GM20000 (cell line): ENCODE measurements around the gene ELAVL1.

ENCODE experiments used
- DNase-seq: peaks from one replicate; pipeline ENCODE4 v3.0.0; 2012; ENCODE audit warnings: low spot score
- TF ChIP-seq, protein P1 (sequence below): IDR thresholded peaks from 2 replicates; pipeline ENCODE4 v1.5.1; 2012; ENCODE audit warnings: mild to moderate bottlenecking, control low read depth; ENCODE audit errors: extremely low read depth, missing control alignments

The ELAVL1 gene

DNA sequence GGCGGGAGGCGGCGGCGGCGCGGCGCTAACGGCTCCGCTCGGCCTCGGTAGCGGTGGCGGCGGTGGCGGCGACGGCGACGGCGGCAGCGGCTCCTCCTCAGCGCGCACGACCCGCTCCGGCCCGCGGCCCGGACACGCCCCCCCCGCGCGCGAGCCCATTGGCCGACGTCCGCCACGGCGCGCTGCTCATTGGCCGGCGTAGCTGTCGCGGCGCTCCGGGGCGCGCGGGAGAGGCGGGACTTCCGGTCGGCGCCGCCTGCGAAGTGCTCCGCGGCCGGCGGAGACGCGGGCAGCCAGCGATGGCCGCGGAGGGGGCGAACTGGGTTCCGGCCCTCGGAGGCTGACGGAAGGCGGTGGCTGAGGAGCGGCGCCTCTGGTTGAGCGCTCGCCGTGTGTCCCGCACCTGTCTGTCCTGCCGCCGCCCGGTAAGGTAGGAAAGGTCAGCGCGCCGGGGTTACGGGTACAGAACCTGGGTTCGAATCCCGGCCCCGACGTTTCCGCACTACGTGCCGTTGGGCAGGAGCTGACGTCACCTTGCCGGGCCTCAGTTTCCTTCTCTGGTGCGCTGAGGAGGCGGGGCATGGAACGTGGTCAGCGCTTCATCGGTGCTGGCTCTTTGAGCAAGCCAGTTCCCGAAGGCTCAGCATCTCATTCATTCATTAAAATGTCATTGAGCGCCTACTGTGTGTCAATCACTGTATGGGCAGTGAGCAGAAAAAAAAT, at the start of gene ELAVL1:
ELAVL1 (minus strand) TSS at position 108 of the 723 bp plus-strand sequence. CDS start 13,826 bp downstream, outside the sequence.
- DNase-seq = peak; percentile 99

DNA sequence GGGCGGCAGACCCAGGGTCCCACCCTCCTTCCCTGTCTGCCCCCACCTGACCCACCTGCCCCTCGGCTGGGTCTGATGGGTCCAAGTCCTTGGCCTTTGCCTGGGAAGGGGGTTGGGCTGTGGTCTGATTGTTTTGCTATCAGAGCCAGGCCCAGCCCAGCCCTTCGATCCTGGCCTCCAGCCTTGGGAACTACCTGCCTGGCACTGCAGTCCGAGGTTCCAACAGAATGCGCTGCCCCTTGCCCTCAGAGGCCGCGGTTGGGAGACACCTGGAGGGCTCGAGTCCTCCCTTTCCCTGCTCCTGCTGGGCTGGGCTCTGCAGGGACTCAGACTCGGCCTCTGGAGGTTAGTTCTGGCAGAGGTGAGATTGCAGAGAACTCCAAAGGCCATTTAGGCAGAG, 48.7 kb upstream of the ELAVL1 start:
- TF ChIP-seq, protein P1, sequence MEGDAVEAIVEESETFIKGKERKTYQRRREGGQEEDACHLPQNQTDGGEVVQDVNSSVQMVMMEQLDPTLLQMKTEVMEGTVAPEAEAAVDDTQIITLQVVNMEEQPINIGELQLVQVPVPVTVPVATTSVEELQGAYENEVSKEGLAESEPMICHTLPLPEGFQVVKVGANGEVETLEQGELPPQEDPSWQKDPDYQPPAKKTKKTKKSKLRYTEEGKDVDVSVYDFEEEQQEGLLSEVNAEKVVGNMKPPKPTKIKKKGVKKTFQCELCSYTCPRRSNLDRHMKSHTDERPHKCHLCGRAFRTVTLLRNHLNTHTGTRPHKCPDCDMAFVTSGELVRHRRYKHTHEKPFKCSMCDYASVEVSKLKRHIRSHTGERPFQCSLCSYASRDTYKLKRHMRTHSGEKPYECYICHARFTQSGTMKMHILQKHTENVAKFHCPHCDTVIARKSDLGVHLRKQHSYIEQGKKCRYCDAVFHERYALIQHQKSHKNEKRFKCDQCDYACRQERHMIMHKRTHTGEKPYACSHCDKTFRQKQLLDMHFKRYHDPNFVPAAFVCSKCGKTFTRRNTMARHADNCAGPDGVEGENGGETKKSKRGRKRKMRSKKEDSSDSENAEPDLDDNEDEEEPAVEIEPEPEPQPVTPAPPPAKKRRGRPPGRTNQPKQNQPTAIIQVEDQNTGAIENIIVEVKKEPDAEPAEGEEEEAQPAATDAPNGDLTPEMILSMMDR = no peak
- DNase-seq = no peak

More for the DNA sequence above, at the start of gene ELAVL1:
- TF ChIP-seq, protein P1 = no peak

DNA sequence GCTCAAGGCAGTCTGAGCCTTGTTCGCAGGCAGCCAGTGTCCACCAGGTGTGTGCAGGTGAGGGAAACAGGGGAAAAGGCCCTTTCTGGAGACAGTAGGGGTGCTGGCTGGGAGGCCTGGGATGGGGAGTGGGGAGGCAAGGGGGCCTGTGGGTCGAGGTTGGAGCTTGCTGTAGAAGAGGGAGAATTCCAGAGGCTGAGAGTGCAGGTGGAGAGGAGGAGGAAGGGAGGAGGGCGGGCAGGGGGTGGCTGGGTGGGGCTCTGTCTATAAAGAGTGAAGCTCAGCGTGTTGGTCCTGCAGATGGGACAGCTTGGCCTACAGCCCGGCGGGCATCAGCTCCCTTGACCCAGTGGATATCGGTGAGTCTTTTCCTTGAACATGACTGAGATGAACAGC, 47.0 kb upstream of the ELAVL1 start, which contains the start of gene CCL25:
CCL25 (plus strand) TSS at position 297 of the 396 bp plus-strand sequence. CDS start 290 bp downstream, outside the sequence.
- DNase-seq = no peak
- TF ChIP-seq, protein P1 = no peak

DNA sequence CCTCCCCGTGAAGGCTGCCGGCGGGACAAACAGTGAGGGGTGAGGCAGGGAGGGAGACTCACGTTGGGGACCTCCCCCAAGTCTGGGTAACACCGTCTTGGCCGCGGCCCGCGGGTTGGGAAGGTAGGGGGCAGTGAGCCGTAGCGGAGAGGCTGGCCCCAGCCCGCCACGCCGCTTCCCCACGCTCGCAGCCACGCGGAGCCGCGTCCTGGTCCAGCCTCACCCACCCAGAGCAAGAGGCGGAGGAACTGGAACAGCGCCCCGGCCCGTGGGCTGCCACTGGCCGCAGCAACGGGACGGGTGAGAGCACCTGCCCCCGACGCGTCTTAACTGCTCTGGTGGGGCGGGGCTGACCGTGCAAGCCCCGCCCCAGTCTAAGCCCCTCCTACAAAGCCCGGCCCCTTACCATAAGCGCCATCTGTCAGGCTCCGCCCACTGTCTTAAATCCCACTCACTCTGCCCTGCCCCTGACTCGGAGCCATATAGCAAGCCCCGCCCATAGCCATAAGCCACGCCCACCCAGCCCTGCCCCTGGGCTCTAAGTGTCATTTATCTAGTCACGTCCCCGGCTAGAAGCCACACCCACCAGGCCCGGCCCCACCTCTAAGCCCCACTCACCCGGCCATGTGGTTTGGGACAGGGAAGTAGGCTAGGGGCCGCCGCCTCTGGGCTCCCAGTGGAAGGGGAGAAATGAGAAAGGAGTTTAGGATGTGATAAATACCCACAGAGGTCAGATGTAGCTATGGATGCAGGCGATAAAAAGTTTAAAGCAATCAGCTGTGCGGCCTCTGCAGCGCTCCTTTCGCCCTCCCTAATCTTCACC, 45.0 kb upstream of the ELAVL1 start:
- DNase-seq = peak; percentile 97
- TF ChIP-seq, protein P1 = no peak

DNA sequence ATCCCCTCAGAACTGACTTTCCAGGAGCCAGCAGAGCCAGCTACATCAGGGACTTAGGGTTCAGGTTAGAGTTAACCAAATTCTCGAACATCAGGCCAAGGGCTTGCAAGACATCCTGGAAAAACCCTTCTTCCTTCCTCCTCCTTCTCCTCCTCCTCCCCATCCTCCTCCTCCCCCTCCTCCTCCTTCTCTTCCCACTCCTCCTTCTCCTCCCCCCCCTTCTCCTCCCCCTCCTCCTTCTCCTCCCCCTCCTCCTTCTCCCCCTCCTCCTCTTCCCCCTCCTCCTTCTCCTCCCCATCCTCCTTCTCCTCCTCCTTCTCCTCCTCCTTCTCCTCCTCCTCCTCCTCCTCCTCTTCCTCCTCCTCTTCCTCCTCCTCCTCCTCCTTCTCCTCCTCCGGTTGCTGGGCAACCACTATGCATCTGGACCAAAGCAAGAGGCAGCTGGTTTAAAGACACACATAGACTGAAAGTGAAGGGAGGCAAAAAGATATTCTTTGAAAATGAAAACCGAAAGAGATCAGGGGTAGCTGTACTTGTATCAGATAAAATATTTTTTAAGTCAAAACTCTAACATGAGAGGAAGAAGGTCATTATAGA, 41.2 kb upstream of the ELAVL1 start:
- peak; percentile 39 for DNase-seq
- TF ChIP-seq, protein P1 = no peak

DNA sequence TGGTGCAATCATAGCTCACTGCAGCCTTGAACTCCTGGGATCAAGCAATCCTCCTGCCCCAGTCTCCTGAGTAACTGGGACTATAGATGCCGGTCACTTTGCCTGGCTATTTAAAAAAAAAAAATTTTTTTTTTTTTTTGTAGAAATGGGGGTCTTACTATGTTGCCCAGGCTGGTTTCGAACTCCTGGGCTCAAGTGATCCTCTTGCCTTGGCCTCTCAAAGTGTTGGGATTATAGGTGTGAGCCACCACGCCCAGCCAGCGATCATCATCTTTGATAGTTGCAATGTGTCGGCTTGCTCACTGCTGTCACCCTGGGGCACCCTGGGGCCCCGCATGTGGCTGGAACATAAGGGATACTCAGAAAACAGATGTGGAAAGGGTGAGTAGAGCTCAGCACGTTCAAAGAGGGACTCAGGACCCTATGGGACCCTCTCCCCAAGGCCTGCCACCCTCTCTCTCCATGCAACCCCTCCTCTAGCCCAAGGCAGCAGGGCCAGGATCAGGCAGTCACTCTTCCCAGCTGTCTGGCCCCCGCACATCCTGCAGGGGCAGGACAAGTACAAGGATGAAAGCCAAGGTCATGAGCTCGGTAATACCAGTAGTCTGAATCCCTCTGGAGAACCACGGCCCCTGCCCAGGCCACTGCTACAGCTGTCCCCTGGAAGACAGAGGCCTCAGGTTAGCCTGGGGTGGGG, 40.6 kb upstream of the ELAVL1 start:
- TF ChIP-seq, protein P1 = no peak

DNA sequence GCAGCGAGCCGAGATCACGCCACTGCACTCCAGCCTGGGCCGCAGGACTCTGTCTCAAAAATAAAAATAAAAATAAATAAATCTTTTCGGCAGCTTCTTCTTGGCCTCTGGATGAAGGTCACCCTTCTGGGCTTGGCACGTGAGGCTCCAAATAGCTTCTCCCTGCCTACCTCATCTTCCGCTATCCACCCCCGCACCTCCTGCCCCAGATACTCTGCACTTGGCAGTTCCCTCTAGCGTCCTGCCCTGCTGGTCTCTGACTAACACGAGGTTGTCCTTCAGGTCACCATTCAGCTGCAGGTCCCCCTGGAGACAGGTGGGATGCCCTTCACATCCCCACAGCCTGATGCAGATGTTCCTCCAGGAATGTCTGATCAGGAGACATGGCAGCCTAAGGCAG, 38.6 kb upstream of the ELAVL1 start:
- TF ChIP-seq, protein P1 = no peak
- DNase-seq = no peak

More for the DNA sequence above, 40.6 kb upstream of the ELAVL1 start:
- DNase-seq = no peak
